Measurements from ENCODE around the gene DUSP11.
"Not testable (repeated sequence)": the region's sequence is repeated elsewhere in the genome, so short reads cannot be mapped to it uniquely, and the experiment has no call there.

Gene DUSP11

GRCh38 chr2:73717695-73718094, 62.2 kb downstream of the DUSP11 start:
- not testable (repeated sequence) for H4K8ac ChIP-seq (ENCODE audit: low read depth, low read length); H3K18ac ChIP-seq (ENCODE audit: low read length); H3K27ac ChIP-seq (replicated peaks; ENCODE audit: low read length); H3K14ac ChIP-seq (ENCODE audit: low read length); H3K23ac ChIP-seq (ENCODE audit: low read depth, low read length, poor library complexity); H3K9me3 ChIP-seq (replicated peaks in 1 of 2; ENCODE audit: control insufficient read depth in 2 of 2, insufficient read depth in 1 of 2, low read depth in 1 of 2, low read length in 2 of 2); H2BK12ac ChIP-seq (ENCODE audit: low read length); H2BK15ac ChIP-seq (ENCODE audit: low read length); H3K79me1 ChIP-seq (ENCODE audit: low read depth, low read length); H2AFZ ChIP-seq (ENCODE audit: low read length); DNase-seq (ENCODE audit: low spot score); H2AK5ac ChIP-seq (ENCODE audit: low read depth, low read length); H2BK5ac ChIP-seq (ENCODE audit: low read length); H3K4me1 ChIP-seq (ENCODE audit: control insufficient read depth in 2 of 2, insufficient read depth in 1 of 2, low read depth in 1 of 2, low read length in 2 of 2); H3K9ac ChIP-seq (ENCODE audit: low read depth, low read length, poor library complexity); H4K91ac ChIP-seq (ENCODE audit: low read depth, low read length, poor library complexity); H3K4me3 ChIP-seq (ENCODE audit: low read length in 2 of 2); H3K4ac ChIP-seq (ENCODE audit: low read length); H2BK120ac ChIP-seq (ENCODE audit: low read depth, low read length); H3K27me3 ChIP-seq (ENCODE audit: control insufficient read depth in 3 of 3, insufficient read depth in 3 of 3, low read depth in 1 of 3, low read length in 3 of 3); H3K36me3 ChIP-seq (replicated peaks in 1 of 2; ENCODE audit: control insufficient read depth in 2 of 2, insufficient read depth in 2 of 2, low read length in 2 of 2); H3K4me2 ChIP-seq (ENCODE audit: insufficient read depth, low read length, poor library complexity, severe bottlenecking)
- WGBS, 2 donors (ENCODE audit: extremely low coverage in 2 of 2, insufficient read length in 2 of 2, insufficient replicate concordance in 1 of 2): no CpG with 5 or more reads among the region's 4 CpGs

- Histone ChIP-seq H4K8ac (ENCODE audit: low read depth, low read length) (no peak overlapping the region), H2BK5ac (ENCODE audit: low read length) (no peak overlapping the region), H2BK120ac (ENCODE audit: low read depth, low read length) (no peak overlapping the region), H3K4ac (ENCODE audit: low read length) (no peak overlapping the region), H2BK15ac (ENCODE audit: low read length) (no peak overlapping the region), H3K4me1 (ENCODE audit: control insufficient read depth in 2 of 2, insufficient read depth in 1 of 2, low read depth in 1 of 2, low read length in 2 of 2) (peaks cover 0 to 2% of the 10 kb centered on the region in 2 donors), H2AFZ (ENCODE audit: low read length) (peak overlapping the region; percentile 44), H3K9me3 (replicated peaks in 1 of 2; ENCODE audit: control insufficient read depth in 2 of 2, insufficient read depth in 1 of 2, low read depth in 1 of 2, low read length in 2 of 2) (peaks cover 6 to 9% of the 10 kb centered on the region in 2 donors), H3K4me3 (ENCODE audit: low read length in 2 of 2) (no peak overlapping the region), H3K9ac (ENCODE audit: low read depth, low read length, poor library complexity) (no peak overlapping the region), H4K91ac (ENCODE audit: low read depth, low read length, poor library complexity) (no peak overlapping the region), H2BK12ac (ENCODE audit: low read length) (no peak overlapping the region), H3K79me1 (ENCODE audit: low read depth, low read length) (no peaks in the 10 kb centered on the region), H3K14ac (ENCODE audit: low read length) (no peak overlapping the region), H3K18ac (ENCODE audit: low read length) (no peak overlapping the region), H3K4me2 (ENCODE audit: insufficient read depth, low read length, poor library complexity, severe bottlenecking) (no peak overlapping the region), H3K27ac (replicated peaks; ENCODE audit: low read length) (no peak overlapping the region), H3K36me3 (replicated peaks in 1 of 2; ENCODE audit: control insufficient read depth in 2 of 2, insufficient read depth in 2 of 2, low read length in 2 of 2) (no peaks in the 10 kb centered on the region), H2AK5ac (ENCODE audit: low read depth, low read length) (no peak overlapping the region), H3K27me3 (ENCODE audit: control insufficient read depth in 3 of 3, insufficient read depth in 3 of 3, low read depth in 1 of 3, low read length in 3 of 3) (no peaks in the 10 kb centered on the region), H3K23ac (ENCODE audit: low read depth, low read length, poor library complexity) (no peak overlapping the region)
- no peak for DNase-seq (ENCODE audit: low spot score)
Measured at GRCh38 chr2:73717251-73717606, 62.7 kb downstream of the DUSP11 start.

- Histone ChIP-seq H3K27me3 (ENCODE audit: control insufficient read depth in 3 of 3, insufficient read depth in 3 of 3, low read depth in 1 of 3, low read length in 3 of 3) (no peaks in the 10 kb centered on the region), H2BK120ac (ENCODE audit: low read depth, low read length) (no peak overlapping the region), H3K27ac (replicated peaks; ENCODE audit: low read length) (no peak overlapping the region), H2AFZ (ENCODE audit: low read length) (peak overlapping the region; percentile 69), H4K8ac (ENCODE audit: low read depth, low read length) (no peak overlapping the region), H3K18ac (ENCODE audit: low read length) (no peak overlapping the region), H3K9ac (ENCODE audit: low read depth, low read length, poor library complexity) (no peak overlapping the region), H3K4ac (ENCODE audit: low read length) (no peak overlapping the region), H3K9me3 (replicated peaks in 1 of 2; ENCODE audit: control insufficient read depth in 2 of 2, insufficient read depth in 1 of 2, low read depth in 1 of 2, low read length in 2 of 2) (peaks cover 6 to 9% of the 10 kb centered on the region in 2 donors), H2BK15ac (ENCODE audit: low read length) (no peak overlapping the region), H3K36me3 (replicated peaks in 1 of 2; ENCODE audit: control insufficient read depth in 2 of 2, insufficient read depth in 2 of 2, low read length in 2 of 2) (no peaks in the 10 kb centered on the region), H2BK12ac (ENCODE audit: low read length) (no peak overlapping the region), H2AK5ac (ENCODE audit: low read depth, low read length) (no peak overlapping the region), H3K4me3 (ENCODE audit: low read length in 2 of 2) (no peak overlapping the region), H3K79me1 (ENCODE audit: low read depth, low read length) (no peaks in the 10 kb centered on the region), H3K4me1 (ENCODE audit: control insufficient read depth in 2 of 2, insufficient read depth in 1 of 2, low read depth in 1 of 2, low read length in 2 of 2) (peaks cover 0 to 2% of the 10 kb centered on the region in 2 donors), H3K4me2 (ENCODE audit: insufficient read depth, low read length, poor library complexity, severe bottlenecking) (no peak overlapping the region), H3K14ac (ENCODE audit: low read length) (no peak overlapping the region), H3K23ac (ENCODE audit: low read depth, low read length, poor library complexity) (no peak overlapping the region), H4K91ac (ENCODE audit: low read depth, low read length, poor library complexity) (no peak overlapping the region), H2BK5ac (ENCODE audit: low read length) (no peak overlapping the region)
- no peak for DNase-seq (ENCODE audit: low spot score)
- WGBS, 2 donors (ENCODE audit: extremely low coverage in 2 of 2, insufficient read length in 2 of 2, insufficient replicate concordance in 1 of 2): no CpG with 5 or more reads among the region's 8 CpGs
Measured at GRCh38 chr2:73716543-73717250, 63.2 kb downstream of the DUSP11 start.

- DNase-seq (ENCODE audit: low spot score): no peak
- Histone ChIP-seq H3K4ac (ENCODE audit: low read length) (no peak overlapping the region), H2AK5ac (ENCODE audit: low read depth, low read length) (no peak overlapping the region), H3K79me1 (ENCODE audit: low read depth, low read length) (no peaks in the 10 kb centered on the region), H3K4me2 (ENCODE audit: insufficient read depth, low read length, poor library complexity, severe bottlenecking) (no peak overlapping the region), H2AFZ (ENCODE audit: low read length) (no peak overlapping the region), H3K4me1 (ENCODE audit: control insufficient read depth in 2 of 2, insufficient read depth in 1 of 2, low read depth in 1 of 2, low read length in 2 of 2) (peaks cover 0 to 2% of the 10 kb centered on the region in 2 donors), H3K9ac (ENCODE audit: low read depth, low read length, poor library complexity) (no peak overlapping the region), H3K9me3 (replicated peaks in 1 of 2; ENCODE audit: control insufficient read depth in 2 of 2, insufficient read depth in 1 of 2, low read depth in 1 of 2, low read length in 2 of 2) (peaks cover 4 to 9% of the 10 kb centered on the region in 2 donors), H3K14ac (ENCODE audit: low read length) (no peak overlapping the region), H3K27me3 (ENCODE audit: control insufficient read depth in 3 of 3, insufficient read depth in 3 of 3, low read depth in 1 of 3, low read length in 3 of 3) (peaks cover 0 to 2% (median 0%) of the 10 kb centered on the region in 3 experiments), H3K27ac (replicated peaks; ENCODE audit: low read length) (no peak overlapping the region), H2BK5ac (ENCODE audit: low read length) (no peak overlapping the region), H4K91ac (ENCODE audit: low read depth, low read length, poor library complexity) (no peak overlapping the region), H2BK12ac (ENCODE audit: low read length) (no peak overlapping the region), H3K36me3 (replicated peaks in 1 of 2; ENCODE audit: control insufficient read depth in 2 of 2, insufficient read depth in 2 of 2, low read length in 2 of 2) (no peaks in the 10 kb centered on the region), H4K8ac (ENCODE audit: low read depth, low read length) (no peak overlapping the region), H3K23ac (ENCODE audit: low read depth, low read length, poor library complexity) (no peak overlapping the region), H2BK15ac (ENCODE audit: low read length) (no peak overlapping the region), H2BK120ac (ENCODE audit: low read depth, low read length) (no peak overlapping the region), H3K18ac (ENCODE audit: low read length) (no peak overlapping the region), H3K4me3 (ENCODE audit: low read length in 2 of 2) (no peak overlapping the region)
- no CpG with 5 or more reads among the region's 2 CpGs for WGBS, 2 donors (ENCODE audit: extremely low coverage in 2 of 2, insufficient read length in 2 of 2, insufficient replicate concordance in 1 of 2)
Measured at GRCh38 chr2:73714091-73714490, 65.8 kb downstream of the DUSP11 start.
